Suprapubic skin (tissue), 4 donors: ENCODE measurements around the gene HECW1.

ENCODE experiments used
- EP300 ChIP-seq: sonication (generic); formaldehyde crosslinking; IDR thresholded peaks from one replicate; pipeline ENCODE4 v1.6.1; 2017; ENCODE audit warnings: antibody characterized with exemption
- POLR2A ChIP-seq, 2 donors: fragments of 450-650 bp; IDR thresholded peaks; one replicate each; pipeline ENCODE4 v1.6.1; 2017; ENCODE audit warnings: antibody characterized with exemption in 2 of 2, mild to moderate bottlenecking in 2 of 2, moderate library complexity in 2 of 2
- POLR2AphosphoS5 ChIP-seq, 3 donors: sonication (generic); formaldehyde crosslinking; IDR thresholded peaks; one replicate each; pipeline ENCODE4 v1.6.1; 2017; ENCODE audit warnings: antibody characterized with exemption in 3 of 3

DNA sequence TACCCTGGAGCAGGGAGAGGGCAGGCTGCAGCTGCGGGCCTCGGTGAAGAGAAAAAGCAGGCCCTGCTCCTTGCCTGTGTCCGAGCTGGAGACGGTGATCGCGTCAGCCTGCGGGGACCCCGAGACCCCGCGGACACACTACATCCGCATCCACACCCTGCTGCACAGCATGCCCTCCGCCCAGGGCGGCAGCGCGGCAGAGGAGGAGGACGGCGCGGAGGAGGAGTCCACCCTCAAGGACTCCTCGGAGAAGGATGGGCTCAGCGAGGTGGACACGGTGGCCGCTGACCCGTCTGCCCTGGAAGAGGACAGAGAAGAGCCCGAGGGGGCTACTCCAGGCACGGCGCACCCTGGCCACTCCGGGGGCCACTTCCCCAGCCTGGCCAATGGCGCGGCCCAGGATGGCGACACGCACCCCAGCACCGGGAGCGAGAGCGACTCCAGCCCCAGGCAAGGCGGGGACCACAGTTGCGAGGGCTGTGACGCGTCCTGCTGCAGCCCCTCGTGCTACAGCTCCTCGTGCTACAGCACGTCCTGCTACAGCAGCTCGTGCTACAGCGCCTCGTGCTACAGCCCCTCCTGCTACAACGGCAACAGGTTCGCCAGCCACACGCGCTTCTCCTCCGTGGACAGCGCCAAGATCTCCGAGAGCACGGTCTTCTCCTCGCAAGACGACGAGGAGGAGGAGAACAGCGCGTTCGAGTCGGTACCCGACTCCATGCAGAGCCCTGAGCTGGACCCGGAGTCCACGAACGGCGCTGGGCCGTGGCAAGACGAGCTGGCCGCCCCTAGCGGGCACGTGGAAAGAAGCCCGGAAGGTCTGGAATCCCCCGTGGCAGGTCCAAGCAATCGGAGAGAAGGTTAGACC is 332.5 kb downstream of the HECW1 start:
- TF ChIP-seq EP300 (no peak), POLR2A (IDR thresholded peaks at IDR 0.05) (no peak), POLR2AphosphoS5 (IDR thresholded peaks at IDR 0.05) (no peak)
